ENCODE measurements around the gene DAB1.
"Not testable (repeated sequence)": the region's sequence is repeated elsewhere in the genome, so short reads cannot be mapped to it uniquely, and the experiment has no call there.

Gene DAB1

DNA sequence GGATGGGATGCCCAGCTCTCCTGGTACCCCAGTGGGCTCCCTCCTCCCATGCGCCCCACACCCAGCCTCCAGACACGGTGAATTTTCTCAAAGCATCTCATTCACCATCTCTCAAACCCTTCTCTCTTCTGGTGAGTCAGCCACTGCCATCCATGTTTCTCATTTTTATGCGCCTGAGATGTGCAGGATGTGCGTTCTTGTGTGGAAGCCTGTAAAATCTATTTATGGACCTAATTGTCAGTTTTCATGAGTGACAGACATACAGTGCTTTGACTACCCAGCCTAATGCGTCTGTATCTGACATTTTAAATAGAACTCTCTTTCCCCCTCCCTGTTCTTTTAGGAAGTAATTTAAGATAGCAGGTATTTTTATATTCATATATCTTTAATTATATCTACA, 158.8 kb downstream of the DAB1 start:
- DNase-seq = no peak

DNA sequence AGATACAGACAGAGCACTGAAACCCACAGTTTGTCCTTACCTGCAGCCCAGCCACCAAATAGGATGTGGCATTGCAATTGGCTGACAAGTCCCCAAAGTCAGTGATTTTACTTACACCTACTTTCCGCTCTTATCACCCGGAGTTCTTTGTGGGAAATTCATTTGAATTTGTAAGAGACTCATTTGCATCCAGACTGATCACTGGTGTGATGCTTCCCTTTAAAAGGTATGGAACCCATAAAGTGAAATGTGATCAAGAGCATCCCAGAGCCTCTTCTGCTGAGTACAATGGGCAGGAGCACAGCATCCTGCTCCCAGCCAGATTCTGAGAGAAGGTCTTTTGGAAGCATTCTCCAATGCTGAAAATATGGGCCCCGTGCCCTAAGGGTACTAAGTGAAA, 161.4 kb downstream of the DAB1 start:
- no peak for DNase-seq

DNA sequence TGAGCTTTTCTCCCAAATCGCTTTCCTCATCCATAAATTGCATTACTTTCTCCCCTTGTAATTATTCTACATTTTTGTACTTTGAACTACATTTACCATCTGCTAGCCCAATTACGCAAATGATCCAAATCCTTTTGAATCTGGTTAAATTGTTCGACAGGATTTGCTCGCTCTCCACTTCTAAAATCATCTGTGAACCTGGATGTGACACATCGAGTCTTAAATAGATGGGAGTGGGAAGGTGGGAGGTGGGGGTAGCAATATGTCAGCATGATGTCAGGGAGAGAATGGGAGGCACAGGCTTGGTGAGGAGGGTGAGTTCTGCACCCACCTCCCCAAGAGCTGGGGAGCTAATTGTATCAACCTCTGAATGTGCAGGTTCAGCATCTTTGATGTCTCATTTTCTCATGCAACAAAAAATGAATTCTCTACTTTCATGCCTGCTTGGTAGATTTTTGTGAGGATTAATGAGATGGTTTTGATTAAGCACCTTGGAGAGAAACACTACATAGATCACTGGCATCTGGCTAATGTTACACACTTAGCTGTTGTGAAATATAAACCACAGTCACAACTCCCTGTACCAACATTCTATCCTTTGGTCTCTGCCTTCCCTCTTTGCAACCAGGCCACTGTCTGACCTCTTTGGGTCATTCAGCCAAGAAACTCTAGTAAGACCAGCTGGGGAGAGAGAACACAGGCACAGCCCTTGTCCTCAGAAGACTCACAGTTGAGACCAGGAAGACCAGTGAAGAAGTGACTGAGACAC, 165.1 kb downstream of the DAB1 start:
- no peak for DNase-seq

DNA sequence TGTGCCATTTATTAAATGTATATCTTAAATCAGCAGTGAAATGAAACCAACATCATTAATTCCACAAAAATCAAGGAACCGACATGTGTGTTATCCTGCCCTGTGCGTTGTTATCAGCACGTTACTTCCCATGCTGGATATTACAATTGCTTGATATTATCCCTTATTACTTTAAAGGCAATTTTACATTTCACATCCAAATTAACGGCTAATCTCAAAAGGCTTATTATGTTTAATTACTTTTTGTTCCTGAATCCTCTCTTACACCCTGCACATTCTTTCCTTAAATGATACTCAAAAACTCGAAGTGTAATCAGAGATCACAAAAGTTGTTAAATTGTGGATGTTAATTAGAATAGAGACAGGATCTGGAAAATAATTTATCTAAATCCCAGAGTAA, 167.9 kb downstream of the DAB1 start:
- DNase-seq = no peak

DNA sequence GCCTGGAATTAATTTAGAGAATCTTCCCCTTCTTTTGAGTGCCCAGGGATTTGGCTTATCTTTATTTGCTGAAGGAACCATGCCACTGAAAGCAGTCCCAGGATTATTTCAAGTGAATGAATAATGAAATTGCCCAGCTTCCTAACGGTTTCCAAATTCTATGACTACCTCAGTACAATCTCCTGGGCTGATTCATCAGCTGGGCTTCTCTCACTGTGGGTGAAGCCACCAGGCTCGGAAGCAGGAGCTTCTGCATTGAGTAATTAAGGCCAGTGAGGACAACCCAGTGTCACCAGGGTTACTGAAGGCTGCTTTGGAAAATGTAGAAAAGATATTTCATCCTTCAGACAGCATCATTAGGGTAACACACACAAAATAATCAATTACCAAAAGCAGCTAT, 169.8 kb downstream of the DAB1 start:
- no peak for DNase-seq

DNA sequence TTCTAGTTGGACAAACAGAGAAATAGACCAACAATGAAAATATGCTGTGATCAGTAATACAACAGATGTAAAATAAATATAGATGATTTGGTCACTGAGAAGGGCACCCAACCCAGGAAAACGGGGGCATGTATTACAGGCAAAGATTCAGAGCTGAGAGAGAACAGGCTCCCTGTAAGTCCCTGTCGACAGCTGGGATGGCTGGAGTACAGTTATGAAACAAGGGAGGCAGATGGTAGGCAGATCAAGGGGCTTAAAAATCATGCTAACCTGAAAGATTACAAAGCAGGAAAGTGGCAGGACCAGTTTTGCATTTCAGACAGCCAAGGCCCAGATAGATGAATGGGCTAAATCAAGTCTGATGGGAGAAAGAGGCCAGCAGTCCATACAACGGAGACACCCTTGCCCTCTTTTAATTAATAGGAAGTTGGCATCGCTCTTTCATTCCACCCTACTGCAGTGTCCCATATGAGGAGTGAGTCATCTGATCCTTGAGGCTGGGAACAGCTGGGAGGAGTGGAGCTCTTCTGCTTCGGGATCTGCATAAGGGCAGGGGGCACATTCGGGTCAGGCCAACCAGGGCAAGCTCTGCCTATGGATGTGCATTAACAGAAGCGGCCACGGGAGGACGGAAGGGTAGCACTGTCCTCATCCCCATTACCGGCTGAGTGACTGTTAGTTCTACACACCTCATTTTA, 171.1 kb downstream of the DAB1 start:
- DNase-seq = no peak

DNA sequence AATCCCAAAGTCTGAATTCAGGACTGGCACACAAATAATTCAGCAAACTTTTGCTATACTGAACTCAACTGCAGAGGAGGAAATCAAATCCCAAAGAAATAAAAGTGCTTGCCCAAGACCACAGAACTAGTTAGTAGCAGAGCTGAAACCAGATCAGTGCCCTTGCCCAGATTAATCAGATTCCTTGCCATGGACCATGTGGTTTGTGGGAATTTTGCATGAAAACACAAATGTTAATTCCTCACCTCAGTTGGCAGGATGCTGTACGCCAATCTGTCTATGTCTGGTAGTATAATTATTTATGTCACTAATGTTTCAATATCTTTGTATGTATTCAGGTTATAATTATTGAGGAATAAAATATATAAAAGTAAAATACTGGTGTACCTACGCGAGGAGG, 173.8 kb downstream of the DAB1 start:
- DNase-seq = no peak

DNA sequence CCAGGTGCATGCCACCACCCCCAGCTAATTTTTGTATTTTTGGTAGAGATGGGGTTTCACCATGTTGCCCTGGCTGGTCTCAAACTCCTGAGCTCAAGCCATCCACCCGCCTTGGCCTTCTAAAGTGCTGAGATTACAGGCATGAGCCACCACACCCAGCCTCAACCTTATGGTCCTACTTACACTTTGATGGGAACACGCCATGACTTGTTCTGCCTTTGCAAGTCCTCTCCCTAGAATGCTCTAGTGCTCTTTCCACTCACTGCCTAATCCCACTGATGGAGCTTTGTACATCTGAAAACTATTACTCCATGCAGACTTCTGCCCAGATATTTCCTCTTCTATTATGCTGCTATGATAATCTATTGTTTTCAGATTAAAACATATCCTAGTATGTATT, 174.3 kb downstream of the DAB1 start:
- no peak for DNase-seq

DNA sequence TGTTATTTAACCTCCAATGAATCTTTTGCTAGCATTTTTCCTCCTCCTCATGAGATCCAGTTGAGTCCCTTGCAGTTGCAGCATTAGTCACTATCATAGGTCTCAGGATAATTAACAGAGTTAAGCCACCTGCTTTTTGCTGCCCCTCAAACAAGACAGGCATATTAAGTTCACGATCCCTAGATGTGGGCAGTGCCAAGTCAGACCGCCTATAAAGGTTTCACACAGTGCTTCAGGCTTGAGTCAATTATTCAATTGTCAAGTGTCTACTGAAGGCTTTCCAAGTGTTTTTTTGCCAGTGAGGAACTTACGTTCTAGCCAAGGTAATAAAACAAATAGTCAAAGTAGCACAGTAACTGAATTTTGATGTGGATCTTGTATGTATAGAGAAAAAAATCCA, 175.0 kb downstream of the DAB1 start:
- DNase-seq = no peak

DNA sequence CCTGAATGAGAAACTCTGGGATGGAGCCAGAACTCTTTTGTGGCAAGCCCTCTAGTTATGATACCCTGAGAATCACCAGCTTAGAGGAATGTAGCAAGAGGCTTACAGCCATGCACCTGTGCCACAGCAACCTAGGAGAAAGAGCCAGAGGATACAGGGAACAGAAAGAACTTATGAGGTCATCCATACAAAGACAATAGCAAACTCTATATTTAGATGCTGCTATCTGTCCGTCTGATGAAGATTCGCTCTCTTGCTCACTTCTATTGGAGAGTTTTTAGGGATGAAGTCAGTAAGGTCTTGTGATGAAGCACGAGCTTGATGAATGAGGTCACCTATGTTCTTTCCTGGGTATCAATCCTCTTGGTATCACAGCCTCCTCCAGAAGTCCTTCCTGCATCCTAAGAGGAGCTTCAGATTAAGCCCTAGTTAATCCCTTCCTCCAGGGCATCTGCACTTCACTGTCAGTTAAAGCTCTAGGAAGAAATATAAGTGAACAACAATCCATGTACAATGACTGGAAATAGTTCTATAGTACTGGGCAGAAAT, 185.6 kb downstream of the DAB1 start:
- no peak for DNase-seq

DNA sequence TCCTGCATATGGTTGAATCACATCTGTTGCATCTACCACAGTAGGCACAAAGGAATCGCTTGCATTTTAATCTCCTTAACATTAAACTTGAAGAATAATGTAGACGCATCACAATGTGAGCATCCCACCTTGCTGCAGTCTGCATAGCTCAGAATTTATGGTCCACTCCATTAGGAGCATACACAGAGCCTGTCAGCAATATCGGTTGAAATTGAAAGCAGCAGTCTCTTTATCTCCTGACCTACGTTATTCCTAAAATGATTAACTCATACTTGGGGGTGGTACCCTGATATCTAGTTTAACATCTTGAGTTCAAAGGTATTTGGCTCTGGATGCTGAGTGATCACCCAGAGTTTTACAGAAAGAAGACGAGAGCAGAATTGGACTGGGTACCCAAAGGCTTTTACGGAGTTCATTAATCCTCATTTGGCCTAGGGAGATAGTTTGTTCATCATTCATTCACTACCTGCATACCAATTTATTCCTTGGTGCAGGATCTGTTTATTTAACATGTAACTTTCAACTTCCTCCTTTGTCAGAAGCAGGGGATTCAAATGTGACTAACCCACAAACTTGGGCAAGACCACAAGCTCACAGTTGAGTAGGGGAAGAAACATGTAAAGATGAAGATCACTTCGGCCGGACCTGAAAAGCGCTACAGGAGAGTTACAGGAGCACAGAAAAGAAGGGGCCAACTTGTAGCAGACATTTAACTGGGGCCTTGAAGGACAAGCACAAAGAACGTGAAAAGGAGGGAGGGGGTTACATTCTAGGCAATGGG, 187.9 kb downstream of the DAB1 start:
- DNase-seq = no peak

DNA sequence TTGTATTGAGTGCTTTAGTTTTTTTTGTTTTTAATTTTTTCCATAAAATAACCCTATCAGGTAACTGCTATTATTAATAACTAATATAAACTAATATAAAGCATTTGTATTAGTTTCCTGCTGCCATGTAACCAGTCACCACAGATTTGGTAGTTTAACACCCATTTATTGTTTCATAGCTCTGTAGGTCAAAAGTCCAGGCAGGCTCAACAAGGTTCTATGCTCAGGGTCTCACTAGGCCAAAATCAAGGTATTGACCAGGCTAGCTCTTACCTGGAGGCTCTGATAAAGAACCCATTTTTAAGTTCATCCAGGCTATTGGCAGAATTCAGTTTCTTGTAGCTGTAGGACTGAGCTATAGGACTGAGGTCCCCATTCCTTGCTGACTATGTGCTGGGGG, 189.4 kb downstream of the DAB1 start:
- no peak for DNase-seq

DNA sequence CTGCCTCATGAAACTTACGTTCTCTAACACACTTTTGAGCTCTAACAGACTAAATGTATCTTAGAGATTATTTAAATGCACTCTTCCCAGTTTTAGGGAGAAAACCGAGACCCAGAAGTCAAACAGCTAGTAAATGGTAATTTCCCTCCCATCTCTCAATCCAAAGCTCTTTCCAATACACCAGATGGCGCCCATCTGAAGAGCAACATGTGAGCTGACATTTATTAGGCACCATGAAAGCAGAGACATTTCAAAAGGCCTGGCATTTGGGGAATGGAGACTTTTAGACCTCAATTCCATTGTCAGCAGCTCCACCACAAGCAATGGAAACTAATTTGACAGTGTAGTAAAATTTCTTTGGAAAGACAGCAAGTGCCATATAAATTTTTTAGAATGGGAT, 191.4 kb downstream of the DAB1 start:
- DNase-seq = no peak

DNA sequence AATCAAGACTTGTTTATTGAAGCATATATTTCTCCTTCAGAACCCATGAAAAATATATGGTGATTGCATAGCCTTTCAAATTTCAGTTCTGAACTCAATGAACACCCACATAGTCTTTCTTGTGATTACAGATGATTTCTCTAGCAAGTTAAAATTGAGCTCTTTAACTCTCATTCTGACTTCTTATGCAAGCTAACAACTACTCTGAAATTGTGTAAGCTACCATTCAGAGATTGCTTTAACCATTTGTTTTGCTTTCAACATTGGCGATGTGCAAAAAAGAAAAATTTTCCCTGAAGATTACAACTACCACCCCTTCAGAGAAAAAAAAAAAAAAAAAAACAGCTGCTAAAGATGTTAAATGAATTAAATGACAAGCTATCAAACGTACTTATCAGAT, 193.9 kb downstream of the DAB1 start:
- DNase-seq = no peak

DNA sequence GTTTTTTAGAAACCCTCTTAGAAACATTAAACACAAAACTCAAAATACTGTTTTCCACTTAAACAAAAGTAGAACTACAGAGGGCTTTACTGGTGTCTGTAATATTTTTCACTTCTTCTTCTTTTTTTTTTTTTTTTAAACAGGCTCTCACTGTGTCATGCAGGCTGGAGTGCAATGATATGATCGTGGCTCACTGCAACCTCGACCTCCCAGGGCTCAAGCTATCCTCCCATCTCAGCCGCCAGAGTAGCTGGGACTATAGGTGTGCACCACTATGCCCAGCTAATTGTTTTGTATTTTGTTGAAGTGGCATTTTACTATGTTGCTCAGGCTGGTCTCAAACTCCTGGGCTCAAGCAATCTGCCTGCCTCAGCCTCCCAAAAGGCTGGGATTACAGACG, 194.8 kb downstream of the DAB1 start:
- no peak for DNase-seq

DNA sequence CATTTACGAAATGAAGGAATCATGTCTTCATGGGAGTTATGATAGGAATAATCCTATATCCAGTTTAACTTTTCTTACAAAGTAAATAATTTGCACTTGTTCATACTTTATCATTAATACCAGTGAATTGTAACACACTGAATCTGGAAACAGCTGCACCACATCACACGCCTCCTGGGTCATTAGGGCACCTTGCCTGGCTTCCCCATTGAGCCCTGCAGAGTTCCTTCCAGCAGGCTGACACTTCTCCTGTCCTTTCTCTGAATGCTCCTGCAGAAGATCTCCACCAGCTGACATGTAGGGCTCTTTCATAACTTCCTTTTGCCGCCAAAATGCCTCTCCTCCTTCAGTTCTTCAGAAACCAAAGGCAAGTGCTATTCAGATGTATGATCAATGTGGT, 201.1 kb downstream of the DAB1 start:
- no peak for DNase-seq

DNA sequence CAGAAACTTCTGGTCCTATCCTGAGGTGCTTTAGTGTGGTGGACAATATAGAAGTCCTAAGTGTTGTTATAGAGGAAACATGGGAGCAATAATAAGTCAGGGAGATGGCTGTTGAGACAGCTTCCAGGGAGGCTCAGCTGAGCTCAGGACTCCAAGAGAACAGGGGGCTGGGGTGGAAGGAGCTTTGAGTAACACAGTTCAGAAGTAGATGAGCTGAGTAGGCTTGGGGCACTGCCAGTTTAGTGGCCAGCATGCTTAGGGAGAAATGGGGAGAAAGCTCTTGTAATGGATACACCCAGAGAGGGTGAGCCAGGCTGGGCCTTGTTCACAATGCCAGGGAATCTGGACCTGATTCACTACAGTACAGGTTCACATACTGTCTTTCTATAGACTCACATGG, 201.6 kb downstream of the DAB1 start:
- no peak for DNase-seq

DNA sequence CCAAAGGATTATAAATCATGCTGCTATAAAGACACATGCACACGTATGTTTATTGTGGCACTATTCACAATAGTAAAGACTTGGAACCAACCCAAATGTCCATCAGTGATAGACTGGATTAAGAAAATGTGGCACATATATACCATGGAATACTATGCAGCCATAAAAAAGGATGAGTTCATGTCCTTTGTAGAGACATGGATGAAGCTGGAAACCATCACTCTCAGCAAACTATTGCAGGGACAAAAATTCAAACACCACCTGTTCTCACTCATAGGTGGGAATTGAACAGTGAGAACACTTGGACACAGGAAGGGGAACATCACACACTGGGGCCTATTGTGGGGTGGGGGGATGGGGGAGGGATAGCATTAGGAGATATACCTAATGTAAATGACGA, 203.0 kb downstream of the DAB1 start:
- DNase-seq = not testable (repeated sequence)

DNA sequence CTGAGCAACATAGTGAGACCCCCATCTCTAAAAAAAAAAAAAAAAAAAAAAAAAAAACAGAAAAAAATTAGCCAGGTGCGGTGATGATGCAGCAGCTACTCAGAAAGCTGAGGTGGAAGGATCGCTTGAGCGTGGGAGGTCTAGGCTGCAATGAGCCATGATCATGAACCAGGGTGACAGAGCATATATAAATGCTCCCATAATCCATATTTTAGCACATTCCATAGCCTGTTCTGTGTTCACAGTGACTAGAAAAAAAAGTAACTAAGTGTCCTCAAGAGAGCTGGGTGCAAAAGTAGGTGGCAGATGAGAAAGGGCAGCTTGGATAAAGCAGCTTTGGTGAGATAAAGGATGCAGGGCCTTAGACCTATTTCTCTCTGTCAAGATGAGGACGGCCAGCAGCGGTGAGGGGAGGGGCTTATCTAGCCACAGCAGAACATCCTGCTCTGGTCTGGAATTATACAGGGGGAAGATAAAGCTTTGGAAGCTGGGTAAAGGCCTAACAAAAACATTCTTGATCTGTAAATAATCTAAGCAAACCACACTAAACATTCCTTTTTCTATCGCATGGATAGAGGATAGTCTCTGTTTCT, 205.3 kb downstream of the DAB1 start:
- DNase-seq = no peak

DNA sequence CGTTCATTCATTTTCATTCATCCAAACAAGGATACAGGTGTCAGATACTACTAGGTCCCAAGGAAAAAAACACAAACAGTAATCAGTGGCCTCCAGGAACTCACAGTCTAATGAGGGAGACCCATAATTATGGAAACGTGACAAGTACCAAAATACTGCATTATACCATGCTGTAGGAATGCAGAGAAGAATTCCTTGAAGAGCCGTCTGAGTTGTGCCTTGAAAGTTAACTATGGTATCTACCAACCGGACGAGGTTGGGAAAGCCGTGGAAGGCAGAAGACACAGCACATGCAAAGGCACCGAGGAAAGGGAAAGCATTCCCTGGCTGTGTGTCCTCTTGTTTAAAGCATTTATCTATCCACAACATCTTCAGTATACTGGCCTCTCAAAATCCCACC, 206.0 kb downstream of the DAB1 start:
- no peak for DNase-seq

DNA sequence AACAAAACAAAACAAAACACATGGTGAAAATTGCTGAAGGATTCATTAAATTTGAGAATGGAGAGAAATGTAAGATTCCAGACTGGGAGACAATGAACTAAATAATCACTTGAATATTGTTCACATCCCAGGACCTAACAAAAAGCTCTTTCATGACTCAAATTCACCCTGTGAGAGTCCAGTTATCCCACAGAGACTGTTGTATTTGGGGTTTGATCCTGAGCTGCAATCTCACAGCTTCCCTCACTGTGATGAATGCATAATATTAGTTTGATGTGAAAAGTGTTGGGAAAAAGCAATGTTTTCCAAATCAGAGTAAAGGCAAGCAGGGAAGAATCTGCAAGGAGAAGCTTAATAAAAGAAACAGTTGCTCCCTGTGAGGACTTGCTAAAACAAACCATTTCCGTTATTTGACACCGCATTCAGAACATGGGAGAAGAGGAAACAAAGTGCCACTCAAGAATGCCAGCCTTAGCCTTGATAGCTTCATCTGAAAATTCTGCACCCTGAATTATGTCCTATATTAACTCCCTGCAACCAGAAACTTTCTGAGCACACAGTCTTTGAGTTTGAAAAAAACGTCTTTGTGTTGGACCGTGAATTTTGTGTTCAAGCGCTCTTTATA, 208.8 kb downstream of the DAB1 start:
- DNase-seq = no peak

DNA sequence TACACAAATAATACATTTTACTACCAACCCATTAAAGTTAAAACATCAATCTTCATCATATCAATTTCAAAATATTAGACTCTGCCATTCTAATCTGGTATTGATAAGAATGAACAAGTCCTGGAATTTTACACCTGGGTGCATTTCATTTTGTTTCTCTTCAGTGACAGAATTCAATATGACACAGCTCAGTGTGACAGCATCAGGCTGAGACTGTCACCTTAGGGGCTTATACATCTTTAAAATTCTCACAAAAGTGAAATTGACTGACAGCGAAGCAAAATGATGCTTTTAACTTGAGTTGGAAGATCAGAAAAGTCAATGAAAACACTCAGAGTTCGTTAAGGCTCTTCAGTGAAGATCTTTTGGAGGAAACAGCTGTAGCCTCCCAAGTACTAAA, 213.0 kb downstream of the DAB1 start:
- no peak for DNase-seq

DNA sequence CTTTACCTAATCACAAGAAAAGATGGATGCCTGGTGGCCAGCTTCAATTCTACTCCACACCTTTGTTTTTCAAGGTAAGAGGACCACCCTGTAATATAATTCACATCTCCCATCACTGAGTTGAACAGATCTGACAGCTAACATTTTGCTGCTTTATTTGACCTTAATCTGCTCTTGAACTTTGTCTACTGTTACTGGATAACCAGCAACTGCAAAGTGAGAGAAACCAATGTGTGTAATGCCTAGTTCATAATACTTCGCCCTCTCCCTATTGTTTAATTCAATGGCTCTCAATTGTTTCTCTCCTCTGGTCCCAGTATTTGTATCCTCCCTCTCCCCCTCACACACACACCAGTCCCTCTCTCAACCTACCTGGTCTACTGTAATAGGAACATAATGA, 214.4 kb downstream of the DAB1 start:
- DNase-seq = no peak
